Prostate gland (tissue), 2 donors: ENCODE measurements around the gene MYBL2.

ENCODE experiments used
- CTCF ChIP-seq, 4 experiments: fragments of 200-600 bp in 2 of 4; fragments of 450-650 bp in 2 of 4; sonication (generic) in 2 of 4; IDR thresholded peaks; 1 replicate in 3 of 4; 2 replicates in 1 of 4; pipeline ENCODE4 v1.5.1; 2016 to 2019; ENCODE audit warnings: antibody characterized with exemption in 4 of 4, mild to moderate bottlenecking in 2 of 4, moderate library complexity in 2 of 4
- POLR2A ChIP-seq: fragments of 450-650 bp; IDR thresholded peaks from one replicate; pipeline ENCODE4 v1.6.1; 2016; ENCODE audit warnings: antibody characterized with exemption, mild to moderate bottlenecking
- POLR2AphosphoS5 ChIP-seq: sonication (generic); formaldehyde crosslinking; IDR thresholded peaks from one replicate; pipeline ENCODE4 v1.6.1; 2017; ENCODE audit warnings: antibody characterized with exemption

GRCh38 chr20:43653966-43654365, 12.9 kb upstream of the MYBL2 start:
- no peak for TF ChIP-seq POLR2AphosphoS5
- TF ChIP-seq CTCF (IDR thresholded peaks at IDR 0.05): no peak
- no peak for TF ChIP-seq POLR2A
